HG02798 (cell line): Measurements from ENCODE around the gene DYNLT2B.
"Not testable (repeated sequence)": the region's sequence is repeated elsewhere in the genome, so short reads cannot be mapped to it uniquely, and the experiment has no call there.

Experiments
- ATAC-seq: cut with Tn5 transposase; IDR thresholded peaks from one replicate; pipeline ENCODE4 v1.9.1; 2021; ENCODE audit warnings: mild to moderate bottlenecking; ENCODE audit not compliant: unreplicated experiment, poor library complexity

The DYNLT2B gene

DNA sequence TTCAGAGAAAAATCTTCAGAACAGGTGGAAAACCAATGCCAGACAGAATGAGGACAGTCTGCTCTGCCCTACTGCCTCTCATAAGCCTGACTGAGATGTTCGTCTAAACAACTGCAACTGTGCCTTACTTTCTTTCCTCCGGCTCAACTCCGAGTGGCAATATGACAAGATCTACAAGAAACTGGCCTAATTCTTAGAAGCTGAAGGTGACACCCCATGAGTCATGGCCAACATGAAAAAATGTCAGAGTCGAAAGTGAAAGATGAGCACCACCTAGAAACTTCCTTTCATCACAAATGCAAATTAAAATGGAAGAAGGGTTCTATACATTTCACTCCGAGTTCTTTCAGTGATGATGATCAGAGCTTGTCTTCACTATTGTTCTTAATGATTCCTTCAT, 43.5 kb downstream of the DYNLT2B start:
- ATAC-seq = peak; percentile 87

DNA sequence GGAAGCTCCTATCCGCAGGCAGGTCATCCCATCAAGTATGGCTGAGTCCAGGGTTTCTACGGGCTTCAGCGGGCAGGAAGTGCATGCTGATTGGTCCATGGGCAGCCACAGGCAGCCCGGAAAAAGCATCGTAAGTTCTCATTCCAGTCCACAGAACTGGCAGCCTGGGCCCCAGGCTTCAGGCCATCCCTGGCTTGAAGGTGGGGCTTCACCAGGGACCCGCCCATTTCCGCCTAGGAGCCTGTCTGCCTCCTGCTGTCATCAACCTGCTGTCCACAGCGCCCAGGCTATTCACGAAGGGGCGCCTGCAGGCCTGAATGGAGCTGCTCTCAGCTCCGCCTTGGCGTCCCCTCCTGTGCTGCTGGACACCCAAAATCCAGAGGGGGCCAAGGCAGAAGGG, 44.4 kb downstream of the DYNLT2B start:
- ATAC-seq = no peak

DNA sequence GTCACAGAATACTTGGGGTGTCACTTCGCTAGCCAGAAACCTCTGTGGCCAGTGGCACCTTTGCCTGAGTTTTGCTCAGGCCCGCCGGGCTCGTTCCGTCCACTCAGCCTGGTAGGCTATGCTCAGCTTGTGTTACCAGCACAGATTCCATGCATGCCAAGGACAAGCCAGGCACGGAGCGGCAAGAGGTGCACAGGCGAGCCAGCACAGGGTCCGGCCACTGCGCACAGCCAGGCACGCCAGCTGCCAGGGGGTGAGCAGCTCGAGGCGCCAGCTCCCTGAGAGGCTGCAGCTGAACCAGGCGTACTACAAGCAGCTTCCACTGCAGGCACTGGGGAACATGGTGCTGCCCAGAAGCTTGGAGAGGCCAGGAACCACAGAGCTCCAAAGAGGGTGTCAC, 45.2 kb downstream of the DYNLT2B start:
- no peak for ATAC-seq

DNA sequence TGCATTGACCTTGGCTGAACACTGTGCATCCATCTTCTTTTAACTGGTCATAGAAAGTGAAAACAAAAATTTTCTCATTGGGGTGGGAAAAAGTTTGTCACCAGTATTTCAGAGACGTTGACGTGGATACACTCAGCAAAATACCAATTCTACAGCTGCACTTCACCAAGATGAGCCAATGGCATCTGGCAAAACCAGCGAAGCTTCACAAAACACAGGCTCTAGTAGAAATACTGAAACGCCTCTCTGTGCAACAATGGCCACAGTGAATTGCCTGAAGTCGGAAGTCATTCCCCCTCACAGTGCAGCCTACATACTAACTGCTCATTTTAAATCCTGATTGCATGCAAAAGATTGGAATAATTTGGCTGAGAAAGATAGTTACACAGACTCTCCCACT, 47.5 kb downstream of the DYNLT2B start:
- no peak for ATAC-seq

DNA sequence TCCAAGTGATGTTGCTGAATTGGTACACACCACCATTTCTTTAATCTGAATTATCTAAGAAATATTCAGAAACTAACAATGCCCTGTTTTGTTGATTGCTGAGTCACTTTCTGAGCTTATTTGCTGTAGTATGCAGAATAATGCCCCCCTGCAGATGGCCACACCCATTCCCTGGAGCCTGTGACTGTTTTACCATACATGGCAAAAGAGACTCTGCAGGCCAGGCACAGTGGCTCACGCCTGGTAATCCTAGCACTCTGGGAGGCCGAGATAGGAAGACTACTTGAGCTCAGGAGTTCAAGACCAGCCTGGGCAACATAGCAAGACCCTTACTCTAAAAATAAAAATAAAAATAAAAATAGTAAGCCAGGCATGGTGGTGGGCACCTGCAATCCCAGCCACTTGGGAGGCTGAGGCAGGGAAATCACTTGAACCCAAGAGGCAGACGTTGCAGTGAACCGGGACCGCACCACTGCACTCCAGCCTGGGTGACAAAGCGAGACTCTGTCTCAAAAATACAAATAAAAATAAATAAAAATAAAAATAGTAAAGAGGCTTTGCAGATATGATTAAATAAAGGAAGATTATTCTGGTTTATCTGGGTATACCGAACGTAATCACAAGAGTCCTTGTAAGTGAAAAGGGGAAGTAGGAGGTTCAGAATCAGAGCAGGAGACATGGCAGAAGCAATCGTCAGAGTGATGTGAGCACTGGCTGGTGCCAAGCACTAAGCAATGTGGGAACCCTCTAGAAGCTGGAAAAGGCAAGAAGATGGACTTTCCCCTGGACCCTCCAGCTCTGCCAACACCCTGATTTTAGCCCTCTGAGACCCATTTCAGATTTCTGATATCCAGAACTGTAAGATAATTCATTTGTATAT, 49.5 kb downstream of the DYNLT2B start:
- ATAC-seq = no peak

DNA sequence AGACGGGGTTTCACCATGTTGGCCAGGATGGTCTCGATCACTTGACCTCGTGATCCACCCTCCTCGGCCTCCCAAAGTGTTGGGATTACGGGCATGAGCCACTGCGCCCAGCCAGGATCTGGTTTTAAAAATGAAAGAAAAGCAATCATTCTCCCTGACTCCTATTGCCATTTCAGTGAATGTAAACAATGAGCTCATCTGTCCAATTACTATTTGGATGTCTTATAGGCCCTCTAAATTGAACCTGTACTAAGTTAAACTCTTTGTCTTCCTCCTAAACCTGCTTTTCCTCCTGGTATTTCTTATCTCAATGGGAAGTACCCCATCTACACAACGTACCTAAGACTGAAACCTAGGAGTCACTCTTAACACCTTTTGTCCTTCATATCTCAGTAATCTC, 54.2 kb downstream of the DYNLT2B start:
- no peak for ATAC-seq

DNA sequence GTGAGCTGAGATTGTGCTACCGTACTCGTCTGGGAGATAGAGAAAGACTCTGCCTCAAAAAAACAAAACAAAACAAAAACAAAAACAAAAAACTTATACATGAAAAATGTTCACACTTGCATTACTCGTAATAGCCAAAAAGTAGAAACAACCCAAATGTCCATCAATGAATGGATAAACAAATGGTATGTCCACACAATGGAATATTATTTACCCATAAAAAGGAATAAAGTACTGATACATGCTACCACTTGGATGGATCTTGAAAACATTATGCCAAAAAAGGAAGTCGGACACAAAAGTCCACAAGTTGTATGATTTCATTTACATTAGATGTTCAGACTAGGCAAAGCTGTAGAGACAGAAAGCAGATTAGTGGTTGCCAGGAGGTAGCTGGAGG, 57.3 kb downstream of the DYNLT2B start:
- ATAC-seq = no peak

DNA sequence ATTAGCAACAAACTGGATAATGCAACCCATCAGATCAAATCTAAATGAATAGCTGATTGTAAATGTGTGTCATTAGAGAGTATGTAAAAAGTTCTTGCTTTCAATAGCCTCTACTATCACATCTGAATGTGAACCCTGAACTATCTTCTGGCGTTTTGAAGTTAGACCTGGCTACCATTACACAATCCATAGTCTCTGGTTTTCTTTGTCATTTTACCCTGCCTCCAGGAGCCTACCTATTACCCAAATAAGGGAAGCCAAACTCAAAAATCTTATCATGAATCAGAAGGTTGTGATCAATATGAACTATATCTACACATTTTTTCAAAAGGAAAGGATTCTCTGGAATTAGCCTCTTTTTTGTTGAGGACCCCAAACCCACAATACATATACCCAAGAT, 62.3 kb downstream of the DYNLT2B start:
- no peak for ATAC-seq

DNA sequence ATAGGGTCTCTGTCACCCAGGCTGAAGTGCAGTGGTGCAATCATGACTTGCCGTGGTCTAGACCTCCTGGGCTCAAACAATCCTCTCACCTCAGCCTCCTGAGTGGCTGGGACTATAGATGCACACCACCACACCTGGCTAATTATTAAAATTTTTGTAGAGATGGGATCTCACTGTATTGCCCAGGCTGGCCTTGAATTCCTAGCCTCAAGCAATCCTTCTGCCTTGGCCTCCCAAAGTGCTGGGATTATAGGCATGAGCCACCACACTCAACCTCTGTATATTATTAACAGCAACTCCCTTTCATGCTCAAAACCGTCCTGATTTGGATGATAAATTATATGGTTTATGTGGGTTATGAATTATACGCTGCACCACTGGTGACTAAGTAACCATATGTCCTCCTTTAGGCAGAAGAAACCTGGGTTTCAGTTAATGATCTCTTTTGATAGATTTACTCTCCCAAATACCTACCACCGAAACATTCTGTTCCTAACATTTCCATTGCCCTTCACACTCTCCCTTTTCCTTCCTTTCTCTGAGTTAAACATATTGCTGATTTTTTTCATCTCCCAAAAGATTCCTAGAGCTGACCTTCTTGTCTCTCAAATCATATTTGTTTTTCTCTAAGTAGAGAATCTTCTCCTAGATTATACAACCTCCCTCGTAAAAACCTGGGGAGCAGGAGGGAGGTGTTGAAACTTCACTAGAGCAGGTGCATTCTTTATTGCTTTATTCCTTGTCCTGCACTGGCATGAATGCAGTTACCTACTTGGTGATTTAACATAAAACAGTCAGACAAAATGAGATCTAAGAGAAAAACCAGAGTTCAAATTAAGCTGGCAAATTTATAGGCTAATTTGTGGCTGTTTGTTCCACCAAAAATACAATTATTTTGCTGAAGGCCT, 63.4 kb downstream of the DYNLT2B start:
- ATAC-seq = no peak

DNA sequence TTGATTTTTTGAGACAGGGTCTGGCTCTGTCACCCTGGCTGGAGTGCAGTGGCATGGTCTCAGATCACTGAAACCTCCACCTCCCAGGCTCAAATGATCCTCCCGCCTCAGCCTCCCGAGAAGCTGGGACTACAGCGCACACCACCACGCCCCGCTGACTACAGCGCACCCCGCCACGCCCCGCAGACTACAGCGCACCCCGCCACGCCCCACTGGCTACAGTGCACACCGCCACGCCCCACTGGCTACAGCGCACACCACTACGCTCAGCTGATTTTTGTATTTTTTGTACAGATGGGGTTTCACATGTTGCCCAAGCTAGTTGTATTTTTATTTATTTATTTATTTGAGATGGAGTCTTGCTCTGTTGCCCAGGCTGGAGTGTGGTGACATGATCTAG, 66.1 kb downstream of the DYNLT2B start:
- ATAC-seq = no peak

DNA sequence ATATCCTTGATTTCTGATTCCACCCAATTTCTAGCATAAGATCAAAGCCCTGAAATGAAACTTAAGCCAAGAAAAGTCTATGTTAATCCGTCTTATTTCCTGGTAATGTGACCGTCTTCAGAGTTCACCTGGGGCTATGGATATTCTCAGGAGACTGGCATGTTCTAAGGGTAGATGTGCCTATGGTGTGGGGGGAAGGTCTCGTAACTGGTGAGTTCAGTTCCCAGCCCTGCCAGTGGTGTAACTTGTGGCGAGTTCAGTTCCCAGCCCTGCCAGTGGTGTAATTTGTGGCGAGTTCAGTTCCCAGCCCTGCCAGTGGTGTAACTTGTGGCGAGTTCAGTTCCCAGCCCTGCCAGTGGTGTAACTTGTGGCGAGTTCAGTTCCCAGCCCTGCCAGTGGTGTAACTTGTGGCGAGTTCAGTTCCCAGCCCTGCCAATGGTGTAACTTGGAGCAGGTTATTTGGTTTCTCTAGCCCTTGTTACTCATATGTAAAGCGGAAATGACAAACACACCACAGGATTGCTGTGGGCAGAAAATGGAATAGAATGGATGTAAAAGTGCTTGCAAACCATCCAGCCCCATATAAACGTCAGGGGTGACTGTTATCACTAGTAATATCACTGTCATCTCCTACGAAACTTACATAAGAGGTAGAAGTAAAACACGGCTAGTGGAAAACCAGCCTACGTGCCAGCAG, 71.3 kb downstream of the DYNLT2B start:
- ATAC-seq = no peak

DNA sequence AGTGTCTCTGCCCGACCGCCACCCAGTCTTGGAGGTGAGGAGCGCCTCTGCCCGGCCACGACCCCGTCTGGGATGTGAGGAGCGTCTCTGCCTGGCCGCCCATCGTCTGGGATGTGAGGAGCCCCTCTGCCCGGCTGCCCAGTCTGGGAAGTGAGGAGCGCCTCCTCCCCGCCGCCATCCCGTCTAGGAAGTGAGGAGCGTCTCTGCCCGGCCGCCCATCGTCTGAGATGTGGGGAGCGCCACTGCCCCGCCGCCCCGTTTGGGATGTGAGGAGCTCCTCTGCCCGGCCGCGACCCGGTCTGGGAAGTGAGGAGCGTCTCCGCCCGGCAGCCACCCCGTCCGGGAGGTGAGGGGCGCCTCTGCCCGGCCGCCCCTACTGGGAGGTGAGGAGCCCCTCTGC, 73.9 kb downstream of the DYNLT2B start:
- not testable (repeated sequence) for ATAC-seq

DNA sequence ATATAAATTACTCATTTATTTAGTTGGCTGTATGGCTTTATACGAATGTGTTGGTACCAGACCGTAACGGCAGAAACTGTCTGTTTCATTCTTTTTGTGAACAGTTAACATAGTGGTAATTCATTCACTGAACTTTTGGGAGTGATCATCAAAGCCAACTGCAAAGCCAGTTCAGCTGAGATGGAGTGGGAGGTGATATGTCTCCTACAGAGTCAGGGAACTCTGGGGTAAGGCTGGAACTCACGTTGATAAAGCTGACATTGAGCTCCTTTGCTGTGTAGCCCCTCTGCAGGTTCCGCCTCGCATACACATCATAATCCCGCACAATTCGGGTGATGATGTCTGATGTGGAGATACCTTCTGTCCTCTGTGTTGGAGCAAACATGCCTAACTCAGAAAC, 76.3 kb downstream of the DYNLT2B start:
- no peak for ATAC-seq
